ENCODE measurements around the gene GNG2.

GNG2 gene

DNA sequence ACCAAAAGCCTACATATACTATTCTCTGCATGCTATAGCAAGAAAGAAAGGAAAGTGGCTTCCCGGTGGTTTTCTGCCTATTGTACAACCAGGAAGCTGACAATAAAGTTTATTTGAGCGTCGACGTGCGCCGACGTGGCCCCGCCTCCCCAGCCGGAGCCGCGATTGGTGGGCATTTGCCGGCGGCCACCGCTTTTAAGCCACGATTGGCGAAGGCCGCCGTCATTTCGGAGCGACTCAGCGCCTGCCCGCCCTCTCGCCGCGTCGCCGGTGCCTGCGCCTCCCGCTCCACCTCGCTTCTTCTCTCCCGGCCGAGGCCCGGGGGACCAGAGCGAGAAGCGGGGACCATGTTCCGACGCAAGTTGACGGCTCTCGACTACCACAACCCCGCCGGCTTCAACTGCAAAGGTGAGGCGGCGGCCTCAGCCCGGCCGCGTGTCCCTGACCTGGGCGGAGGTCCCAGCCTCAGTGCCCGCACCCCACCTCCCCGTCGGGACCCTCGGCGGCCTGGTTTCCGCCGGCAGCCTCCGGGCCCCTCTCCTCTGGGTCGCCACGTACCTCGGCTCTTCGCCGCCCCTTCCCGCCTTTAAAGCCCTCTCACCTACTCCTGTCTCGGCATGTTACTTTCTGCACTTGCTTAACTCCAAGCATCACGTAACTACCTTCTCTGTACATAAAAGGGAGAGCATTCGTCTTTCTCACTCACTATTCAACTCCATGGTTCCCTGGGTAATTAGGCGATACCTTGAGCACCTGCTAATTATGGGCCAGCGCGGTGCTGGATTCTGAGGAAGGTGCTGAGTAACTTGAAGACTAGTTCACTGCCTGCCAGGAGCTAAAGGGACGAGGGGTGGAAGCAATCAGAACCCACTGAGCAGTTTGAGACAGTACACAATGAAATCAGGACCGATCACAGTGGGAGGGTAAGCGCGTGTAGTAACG lies 129.2 kb downstream of the GNG2 start, which contains the start of gene RTRAF:
Gene RTRAF (plus strand): TSS at position 254 of the 942 bp plus-strand sequence. CDS start 94 bp downstream, at position 348.
- in situ Hi-C loops (cut with MboI; ENCODE audit: low sequenced_read_pairs): no loop called here

DNA sequence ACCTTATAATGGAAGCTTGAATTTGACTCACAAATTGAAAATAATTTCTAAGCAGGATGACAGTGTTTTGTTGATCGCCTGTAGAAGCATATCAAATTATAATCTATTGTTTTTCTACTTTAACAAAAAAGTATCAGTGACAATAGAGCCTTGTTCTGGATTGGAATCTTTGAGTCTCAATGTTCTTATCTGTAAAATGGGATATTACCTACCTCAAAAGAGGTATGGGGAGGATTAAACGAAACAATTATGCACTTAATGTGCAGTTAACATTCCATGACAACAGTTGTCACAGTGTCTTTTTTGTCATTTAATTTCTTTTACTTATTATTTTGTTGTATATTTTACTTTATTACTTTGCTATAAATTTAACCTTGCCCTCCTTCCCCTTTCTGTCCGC lies 130.1 kb downstream of the GNG2 start:
- in situ Hi-C loops (cut with MboI; ENCODE audit: low sequenced_read_pairs): no loop called here

DNA sequence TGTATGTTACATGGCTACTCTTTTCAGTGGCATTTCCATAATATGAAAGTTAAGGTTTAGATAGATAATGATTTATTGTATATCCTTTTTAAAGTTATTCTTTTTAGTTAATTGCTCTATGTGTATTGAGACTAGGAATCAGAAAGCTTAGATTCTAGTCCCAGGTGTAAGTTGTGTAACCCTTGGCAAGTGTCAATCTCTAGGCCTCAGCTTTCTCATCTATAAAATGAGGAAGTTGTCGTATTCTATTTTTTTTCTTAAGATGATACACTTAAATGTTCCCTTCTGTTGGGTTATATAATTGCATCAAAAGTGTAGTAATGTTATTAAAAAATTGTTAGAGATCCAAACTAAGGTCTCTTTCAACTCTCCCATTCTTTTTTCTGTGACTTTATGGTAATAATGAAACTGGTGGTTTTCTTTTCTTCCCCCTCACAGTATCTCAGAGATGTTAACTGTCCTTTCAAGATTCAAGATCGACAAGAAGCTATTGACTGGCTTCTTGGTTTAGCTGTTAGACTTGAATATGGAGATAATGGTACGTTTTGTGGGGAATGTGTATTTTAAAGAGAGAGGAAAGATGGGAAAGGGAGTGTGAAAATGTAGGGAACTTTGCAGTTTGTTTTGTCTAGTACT lies 133.0 kb downstream of the GNG2 start:
- in situ Hi-C loops (cut with MboI; ENCODE audit: low sequenced_read_pairs): no loop called here

DNA sequence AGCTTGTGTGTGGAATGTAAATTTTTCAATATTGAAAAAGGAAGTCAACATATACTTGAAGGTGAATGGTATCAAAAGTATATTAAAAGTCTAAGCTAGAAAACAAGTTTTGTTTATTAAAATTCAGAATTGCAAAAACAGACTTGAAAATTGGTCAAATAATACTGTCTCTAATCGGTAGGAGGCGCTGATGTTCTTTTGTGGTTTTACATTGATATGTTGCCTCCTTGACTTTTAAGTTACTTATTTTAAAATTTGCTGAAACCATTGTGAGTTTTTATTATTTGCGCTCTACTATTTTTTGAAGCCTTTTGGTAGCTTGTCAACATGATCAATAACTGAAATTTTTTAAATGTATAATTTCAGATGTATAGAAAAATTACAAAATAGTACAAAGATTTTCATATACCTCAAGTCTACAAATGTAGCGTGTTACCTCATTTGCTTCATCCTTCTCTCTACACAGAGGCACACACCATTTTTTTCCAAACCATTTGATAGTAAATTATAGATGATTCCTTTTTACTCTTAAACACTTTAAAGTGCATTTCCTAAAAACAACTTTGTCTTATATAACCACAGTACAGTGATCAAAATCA lies 135.8 kb downstream of the GNG2 start:
- in situ Hi-C loops (cut with MboI; ENCODE audit: low sequenced_read_pairs): no loop called here

DNA sequence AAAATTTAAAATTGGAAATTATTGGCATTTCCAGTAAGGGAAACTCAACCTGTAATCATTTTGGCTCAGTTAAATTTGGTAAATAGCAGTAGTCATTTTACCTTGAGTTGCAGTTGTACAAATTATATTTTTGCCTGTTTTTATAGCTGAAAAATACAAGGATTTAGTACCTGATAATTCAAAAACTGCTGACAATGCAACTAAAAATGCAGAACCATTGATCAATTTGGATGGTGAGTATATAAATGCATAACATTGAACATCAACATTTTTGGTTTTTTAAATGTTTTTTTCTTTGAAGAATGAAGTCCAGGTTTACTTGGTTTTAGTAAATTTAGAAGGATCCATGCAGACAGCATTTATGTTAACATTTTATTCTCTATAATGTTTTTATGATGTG lies 137.9 kb downstream of the GNG2 start:
- in situ Hi-C loops (cut with MboI; ENCODE audit: low sequenced_read_pairs): no loop called here

DNA sequence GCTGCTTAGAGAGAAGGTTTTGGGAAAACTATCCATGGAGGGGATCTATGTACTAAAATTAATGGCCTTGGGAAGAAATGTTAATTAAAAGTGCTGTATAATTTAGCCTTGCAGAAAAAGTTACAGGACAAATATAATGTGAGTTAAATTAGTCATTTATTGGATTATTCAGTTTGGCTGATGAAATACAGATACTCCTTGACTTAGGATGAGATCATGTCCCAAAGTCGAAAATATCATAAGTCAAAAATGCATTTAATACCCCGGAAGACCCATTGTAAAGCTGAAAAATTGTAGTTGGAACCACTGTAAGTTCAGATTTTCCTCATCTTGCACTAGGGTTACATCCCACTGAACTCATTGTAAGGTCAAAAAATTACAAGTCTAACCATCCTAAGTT lies 138.7 kb downstream of the GNG2 start:
- in situ Hi-C loops (cut with MboI; ENCODE audit: low sequenced_read_pairs): no loop called here

DNA sequence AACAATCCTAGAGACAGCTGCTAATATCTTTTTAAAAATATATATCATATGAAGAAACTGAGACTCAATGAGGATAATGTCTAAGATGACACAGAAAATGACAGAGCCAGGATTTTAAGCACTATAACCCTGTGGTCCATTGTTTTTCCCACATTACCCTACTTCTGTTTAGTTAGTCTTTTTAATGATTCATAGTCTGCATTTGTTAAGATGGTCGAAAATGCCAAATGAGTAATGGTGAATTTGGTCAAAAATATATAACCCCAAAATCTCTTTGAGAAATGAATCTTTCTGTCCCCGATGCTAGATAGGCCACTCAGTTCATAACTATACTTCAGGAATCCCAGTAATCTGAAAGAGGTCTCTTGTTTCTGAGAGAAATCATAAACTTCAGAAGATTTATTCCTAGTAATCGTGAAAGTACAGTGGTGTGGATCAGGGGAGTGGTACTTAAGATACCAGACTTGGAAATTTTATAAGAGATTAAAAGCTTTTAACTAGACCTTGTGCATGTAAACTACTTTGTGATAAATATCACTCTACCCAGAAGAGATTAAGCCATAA lies 139.7 kb downstream of the GNG2 start:
- in situ Hi-C loops (cut with MboI; ENCODE audit: low sequenced_read_pairs): no loop called here

DNA sequence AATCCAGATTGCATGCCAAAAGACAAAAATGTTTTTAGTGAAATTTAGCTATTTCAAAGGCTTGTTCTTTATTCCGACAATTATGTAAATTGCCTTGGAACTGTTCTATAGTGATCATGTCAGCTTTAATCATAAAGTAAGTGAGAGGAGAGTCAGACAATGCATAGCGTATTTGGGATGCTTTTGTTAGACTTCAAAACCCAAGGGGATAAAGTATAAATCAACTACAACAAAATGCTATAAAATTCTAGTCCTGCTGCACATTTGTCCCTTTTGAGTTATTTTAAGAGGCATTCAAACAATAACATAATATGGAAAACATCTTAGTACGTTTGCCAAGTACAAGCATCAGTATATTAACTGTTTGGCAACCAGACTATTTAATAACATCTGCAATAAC lies 140.3 kb downstream of the GNG2 start:
- in situ Hi-C loops (cut with MboI; ENCODE audit: low sequenced_read_pairs): no loop called here

DNA sequence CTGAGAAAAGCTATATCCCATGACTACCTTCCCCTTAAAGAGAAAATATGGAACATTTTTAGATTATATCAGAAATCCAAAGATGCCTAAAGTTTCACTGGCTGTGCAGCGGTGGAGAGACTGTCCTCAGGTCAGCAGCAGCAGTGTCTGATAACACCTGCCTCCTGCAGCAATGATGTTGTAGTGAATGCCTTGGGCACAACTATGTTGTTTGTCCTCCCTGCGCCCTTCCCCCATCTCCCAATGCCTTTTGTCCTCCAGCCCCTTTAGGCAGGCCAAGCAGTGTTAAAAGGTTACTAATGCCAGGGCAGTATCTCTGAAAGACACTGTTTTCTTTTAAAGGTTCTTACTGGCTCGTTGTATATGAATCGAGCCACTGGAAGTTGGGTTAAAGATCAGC lies 142.1 kb downstream of the GNG2 start:
- in situ Hi-C loops (cut with MboI; ENCODE audit: low sequenced_read_pairs): no loop called here

DNA sequence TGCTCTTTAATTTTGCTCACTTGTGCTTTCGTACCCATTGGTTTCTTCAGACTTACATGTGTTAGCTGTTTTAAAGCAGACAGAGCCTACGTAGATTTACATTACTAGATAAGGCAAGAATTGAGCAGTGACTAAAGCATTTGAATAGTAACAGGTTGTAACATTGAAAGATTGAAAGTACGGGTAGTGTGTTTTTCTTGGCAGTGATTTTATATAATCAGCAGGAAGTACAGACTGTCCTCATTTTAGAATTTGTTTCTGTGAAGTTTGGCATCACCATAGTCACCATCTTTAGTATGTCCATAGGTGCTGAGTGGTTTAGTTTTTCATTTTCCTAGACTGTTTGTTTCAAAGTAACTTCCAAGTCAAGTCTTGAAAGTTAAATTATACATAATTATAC lies 142.9 kb downstream of the GNG2 start:
- in situ Hi-C loops (cut with MboI; ENCODE audit: low sequenced_read_pairs): no loop called here

DNA sequence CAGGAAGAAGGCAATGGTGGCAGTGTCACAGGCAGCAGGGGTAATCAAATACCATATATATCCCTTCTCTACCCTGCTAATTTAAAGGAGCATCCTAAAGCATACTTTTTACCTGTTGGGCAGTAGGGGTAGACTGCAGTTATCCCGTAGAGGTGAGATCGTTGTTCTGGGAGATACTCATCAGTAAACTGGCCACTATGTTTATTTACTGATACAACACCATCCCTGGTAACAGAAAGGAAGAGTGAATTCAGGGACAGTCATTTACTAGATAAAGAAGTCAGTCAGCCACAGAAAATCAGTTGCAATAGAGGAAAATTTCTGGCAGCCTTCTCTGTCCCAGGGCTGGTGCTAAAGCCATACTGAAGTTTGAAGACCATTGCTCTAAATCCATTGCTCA lies 145.2 kb downstream of the GNG2 start:
- in situ Hi-C loops (cut with MboI; ENCODE audit: low sequenced_read_pairs): no loop called here

DNA sequence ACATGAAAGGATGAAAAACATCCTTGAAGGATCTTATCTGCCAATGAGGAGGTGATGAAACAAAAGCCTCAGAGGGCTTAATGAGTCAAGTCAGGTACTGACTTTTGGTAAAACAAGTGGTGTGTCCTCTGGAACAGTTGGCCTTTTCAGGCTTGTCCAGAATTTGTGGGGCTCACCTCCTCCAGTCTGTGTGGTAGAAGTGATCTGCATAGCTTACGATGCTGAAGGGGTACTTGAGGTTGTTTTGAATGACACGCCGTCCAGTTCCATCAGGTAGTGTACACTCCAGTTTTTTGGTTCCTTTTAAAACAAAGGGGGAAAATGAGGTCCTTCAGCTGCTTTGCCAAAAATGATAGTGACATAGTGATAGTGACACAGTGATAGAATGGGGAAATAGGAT lies 145.9 kb downstream of the GNG2 start:
- in situ Hi-C loops (cut with MboI; ENCODE audit: low sequenced_read_pairs): no loop called here

DNA sequence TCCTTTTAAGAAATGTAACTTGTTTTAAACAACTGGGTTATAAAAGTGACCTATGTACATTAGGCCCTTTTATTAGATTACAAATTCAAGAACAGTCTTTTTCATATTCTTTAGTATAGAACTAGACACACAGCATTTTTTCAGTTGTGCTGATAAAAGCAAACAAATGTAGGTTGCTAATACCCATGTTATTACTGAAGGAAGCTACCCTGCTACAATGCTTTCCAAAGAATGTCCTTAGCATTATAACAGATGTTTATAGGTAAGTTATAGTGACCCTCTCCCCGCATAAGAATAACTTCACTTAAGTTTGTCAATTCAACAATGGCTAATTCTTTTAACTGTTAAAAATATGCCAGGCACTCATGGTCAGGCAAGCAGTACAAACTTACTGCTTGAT lies 146.8 kb downstream of the GNG2 start:
- in situ Hi-C loops (cut with MboI; ENCODE audit: low sequenced_read_pairs): no loop called here

DNA sequence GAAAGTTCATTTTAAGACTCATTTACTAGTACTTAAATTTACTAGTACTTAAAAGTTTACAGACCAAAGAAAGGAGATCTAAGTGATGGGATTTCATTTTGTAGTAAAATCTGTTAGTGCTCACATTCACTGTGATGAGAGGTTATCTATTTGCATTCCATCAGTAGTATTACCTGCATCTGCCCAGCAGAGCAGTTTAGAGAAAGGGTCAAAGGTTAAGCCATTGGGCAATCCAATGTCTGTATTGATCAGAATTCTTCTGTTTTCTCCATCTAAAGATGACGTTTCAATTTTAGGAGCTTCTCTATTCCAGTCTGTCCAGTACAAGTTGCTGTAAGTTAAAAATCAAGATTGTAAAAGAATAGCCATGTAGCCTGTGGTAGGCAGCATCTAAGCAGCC lies 147.2 kb downstream of the GNG2 start:
- in situ Hi-C loops (cut with MboI; ENCODE audit: low sequenced_read_pairs): no loop called here

DNA sequence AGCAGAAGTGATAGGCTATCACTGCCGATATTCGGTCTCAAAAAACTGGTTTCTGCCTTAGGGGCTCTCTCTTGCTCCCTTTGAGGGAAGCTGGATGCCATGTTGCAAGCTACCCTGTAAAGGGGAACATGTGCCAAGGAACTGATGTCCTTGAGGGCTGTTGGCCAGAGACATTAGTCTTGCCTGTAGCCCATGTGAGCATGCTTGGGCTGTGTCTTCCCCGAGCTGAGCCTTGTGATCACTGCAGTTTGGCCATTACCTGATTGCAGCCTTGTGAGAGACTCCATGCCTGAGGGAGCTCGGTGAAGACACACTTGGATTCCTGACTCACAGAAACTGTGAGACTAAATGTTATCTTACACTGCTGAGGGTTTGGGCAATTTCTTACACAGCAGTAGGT lies 147.7 kb downstream of the GNG2 start:
- in situ Hi-C loops (cut with MboI; ENCODE audit: low sequenced_read_pairs): no loop called here

DNA sequence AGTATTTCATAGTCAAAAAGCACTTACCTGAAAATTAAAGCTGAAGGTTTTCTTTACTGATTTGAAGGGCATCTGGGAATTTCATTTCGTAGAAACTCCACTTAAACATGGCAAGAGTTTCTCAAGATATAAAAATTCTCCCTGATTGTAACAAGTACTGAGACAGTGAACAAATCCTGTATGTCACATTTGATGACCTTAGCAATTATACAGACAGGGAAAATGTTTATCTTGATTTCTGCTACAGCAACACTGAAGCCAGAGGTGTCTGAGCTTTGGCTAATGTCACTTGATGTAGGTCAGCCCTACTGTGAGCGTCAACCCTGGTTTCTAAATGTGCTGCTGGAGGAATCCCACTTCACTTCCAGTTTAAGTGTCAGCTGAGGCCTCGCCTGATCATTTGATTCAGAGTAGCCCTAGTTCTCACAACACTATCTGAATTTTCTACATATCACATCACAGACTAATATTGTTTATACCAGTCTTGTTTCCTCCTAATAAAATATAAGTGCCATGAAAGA lies 149.8 kb downstream of the GNG2 start:
- in situ Hi-C loops (cut with MboI; ENCODE audit: low sequenced_read_pairs): no loop called here

DNA sequence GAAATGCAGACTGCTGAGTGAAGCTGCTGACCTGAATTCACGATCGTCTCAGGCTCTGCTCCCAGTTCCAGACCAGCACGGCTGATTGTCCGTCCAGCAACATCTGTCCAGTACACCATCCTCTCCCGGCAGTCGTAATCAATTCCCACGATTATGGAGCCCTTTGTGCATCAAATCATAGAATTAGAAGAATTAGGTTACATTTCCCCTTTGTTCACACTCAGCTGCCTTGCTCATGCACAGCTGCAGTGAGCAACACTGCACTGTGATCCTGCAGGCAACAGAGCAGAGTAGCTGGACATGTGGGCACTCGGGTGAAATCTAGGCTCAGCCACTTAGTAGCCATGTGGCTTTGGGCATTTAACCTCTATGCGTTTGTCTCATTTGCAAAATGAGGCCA lies 151.1 kb downstream of the GNG2 start:
- in situ Hi-C loops (cut with MboI; ENCODE audit: low sequenced_read_pairs): no loop called here

DNA sequence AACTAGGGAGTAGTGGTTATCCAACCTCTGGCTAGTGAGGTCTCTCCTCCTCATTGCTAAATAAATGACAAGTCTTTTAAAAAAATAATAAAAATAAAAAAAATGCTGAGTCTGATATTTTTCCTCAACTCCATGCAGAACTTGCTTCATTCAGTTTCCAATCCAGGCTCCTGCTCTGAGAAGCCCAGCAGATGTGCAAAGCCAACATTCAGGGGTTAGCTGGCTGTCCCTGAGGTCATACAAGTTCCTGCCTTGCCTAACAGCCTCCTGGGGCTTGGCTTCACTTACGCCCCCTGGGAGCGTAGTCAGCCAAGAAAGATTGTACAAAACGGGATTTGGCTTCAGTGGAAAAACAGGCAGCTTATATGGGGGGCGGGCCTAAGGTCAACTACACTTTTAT lies 152.2 kb downstream of the GNG2 start:
- in situ Hi-C loops (cut with MboI; ENCODE audit: low sequenced_read_pairs): no loop called here

DNA sequence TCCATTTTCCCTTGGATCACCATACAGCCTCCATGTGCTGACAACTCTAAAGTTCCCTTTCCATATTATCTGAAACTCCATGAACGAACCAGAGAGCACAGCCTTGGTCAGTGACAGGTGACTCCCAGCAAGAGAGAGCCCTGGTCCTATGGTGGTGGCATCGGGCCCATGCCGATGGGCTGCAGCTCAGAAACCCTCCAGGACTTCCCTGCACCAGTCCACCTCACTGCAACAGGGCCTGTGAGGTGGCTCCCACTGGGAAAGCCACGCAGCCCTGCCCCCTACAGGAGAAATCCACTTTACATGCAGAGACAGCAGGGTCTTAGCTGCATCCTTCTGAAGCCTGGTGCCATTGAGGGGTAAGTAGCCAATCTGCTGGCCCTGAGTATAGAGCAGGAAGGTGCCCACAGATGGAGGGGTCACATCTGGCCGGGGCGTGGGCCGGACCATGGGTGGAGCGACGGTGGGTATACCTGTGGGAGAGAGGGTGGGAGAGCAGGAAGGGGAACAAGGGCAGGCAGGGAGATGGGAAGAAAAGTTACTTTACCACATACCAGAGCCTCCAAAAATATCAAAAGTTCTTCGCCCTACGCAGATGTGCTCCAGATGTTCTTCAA lies 153.7 kb downstream of the GNG2 start:
- in situ Hi-C loops (cut with MboI; ENCODE audit: low sequenced_read_pairs): no loop called here

DNA sequence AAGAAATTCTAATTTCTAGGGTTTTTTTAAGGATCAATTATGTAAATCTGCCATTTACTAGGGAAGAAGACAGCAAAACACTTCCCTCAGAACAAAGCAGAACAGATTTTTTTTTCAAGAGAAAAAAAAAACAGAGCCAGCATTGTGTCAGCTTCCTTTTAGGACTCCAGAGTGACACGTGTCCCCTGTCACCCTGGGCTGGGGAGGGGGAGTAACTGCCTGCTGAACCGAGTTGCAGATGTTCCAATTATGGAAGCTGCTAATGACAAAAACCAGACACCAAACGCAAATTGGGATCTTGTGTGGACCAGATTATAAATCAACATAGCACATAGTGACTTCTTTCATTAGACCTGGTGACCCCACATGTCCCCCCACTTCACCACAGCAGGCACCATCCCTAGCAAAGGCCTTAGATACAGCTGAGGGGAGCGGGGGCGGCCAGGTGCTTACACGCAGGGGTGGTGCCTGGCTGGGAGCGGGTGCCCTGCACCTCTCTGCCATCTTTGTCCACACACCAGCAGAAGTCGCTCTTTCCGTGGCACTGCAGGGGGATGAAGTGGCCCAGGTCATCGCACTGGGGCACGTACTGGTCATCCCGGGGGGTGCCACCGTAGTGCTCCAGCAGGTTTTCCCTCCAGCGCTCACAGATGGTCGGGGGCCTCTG lies 154.3 kb downstream of the GNG2 start:
- in situ Hi-C loops (cut with MboI; ENCODE audit: low sequenced_read_pairs): no loop called here
